Right ventricle myocardium inferior (tissue), 1 donor: Measurements from ENCODE around the gene PRRT4. TPM values are rescaled to one million over a fixed set of nuclear protein-coding genes. Genes with fewer than 3 reads are reported as not detected.
A peak's percentile ranks its signal among the peaks of the same experiment; 100 is the strongest.

Source experiments
- ATAC-seq: fragments of 200-7000 bp; cut with Tn5 transposase; one replicate; pipeline ENCODE4 v1.9.1; 2020; ENCODE audit warnings: mild to moderate bottlenecking, moderate library complexity
- DNase-seq: peaks from one replicate; pipeline ENCODE4 v3.0.0; 2021; ENCODE audit errors: missing footprints
- intact Hi-C: fragments of 100-400 bp; cut with DNase I; formaldehyde crosslinking; loops from one replicate; pipeline ENCODE4 v1.11.0; 2022
- long read RNA-seq: library from polyadenylated mRNA; unstranded; transcript quantifications from one replicate; pipeline ENCODE4 v2.0.0, GENCODE V29; 2021
- total RNA-seq: library from RNA; stranded (reverse); fragmentation: NEBNext Ultra II Directional; extraction: Animal tissue kit (Norgen Biotek cat#: 25700); gene quantifications from one replicate; pipeline ENCODE4 v1.2.1, GENCODE V29; 2021
- donor health status: DM: no; HTN: yes; CAD: no; lungs with severe emphysema.

PRRT4 gene
- total RNA-seq, result 2.7 TPM
- long read RNA-seq, partial matches to known transcripts, result 1 of 4 reads
- long read RNA-seq, other reads (novel, unspliced or antisense), result 3 of 4 reads

- peak; percentile 79 for DNase-seq
- ATAC-seq, result peak; percentile 73
- intact Hi-C loops, result no loop called here
Observed at GRCh38 chr7:128361411-128362379, at the start of gene PRRT4. PRRT4 (minus strand) TSS chr7:128361690.

GRCh38 chr7:128410451-128410753, 48.9 kb upstream of the PRRT4 start:
- intact Hi-C loops, result loop anchor here (1.0 kb wide), 1 partner anchor 44 kb away; no protein-coding TSS in a partner anchor
- DNase-seq (no peak), ATAC-seq (no peak)

GRCh38 chr7:128409596-128410450, 48.3 kb upstream of the PRRT4 start, which contains the start of gene IMPDH1:
IMPDH1 (minus strand) TSS chr7:128409982; CDS start chr7:128409901, 81 bp downstream.
- DNase-seq, result peak; percentile 95
- intact Hi-C loops, result loop anchor here (1.0 kb wide), 1 partner anchor 44 kb away; no protein-coding TSS in a partner anchor
- ATAC-seq, result peak; percentile 95

GRCh38 chr7:128408709-128409595, 47.5 kb upstream of the PRRT4 start:
- intact Hi-C loops, result no loop called here
- ATAC-seq, result no peak

GRCh38 chr7:128407751-128408708, 46.5 kb upstream of the PRRT4 start:
- ATAC-seq (no peak), DNase-seq (no peak)
- intact Hi-C loops, result no loop called here

More at GRCh38 chr7:128408709-128409595, 47.5 kb upstream of the PRRT4 start:
- DNase-seq, result no peak

- no peak for ATAC-seq
- no peak for DNase-seq
- intact Hi-C loops, result no loop called here
Observed at GRCh38 chr7:128407233-128407589, 45.7 kb upstream of the PRRT4 start.

GRCh38 chr7:128406314-128407232, 45.1 kb upstream of the PRRT4 start:
- DNase-seq (no peak), ATAC-seq (no peak)
- intact Hi-C loops, result no loop called here

GRCh38 chr7:128405471-128406313, 44.2 kb upstream of the PRRT4 start:
- DNase-seq (peak; percentile 77), ATAC-seq (no peak)
- intact Hi-C loops, result no loop called here

GRCh38 chr7:128404886-128405470, 43.5 kb upstream of the PRRT4 start:
- no peak for ATAC-seq
- intact Hi-C loops, result no loop called here
- no peak for DNase-seq

GRCh38 chr7:128404143-128404681, 42.7 kb upstream of the PRRT4 start:
- ATAC-seq, result no peak
- intact Hi-C loops, result no loop called here

GRCh38 chr7:128403676-128404075, 42.2 kb upstream of the PRRT4 start:
- intact Hi-C loops, result no loop called here
- no peak for ATAC-seq
- no peak for DNase-seq

More at GRCh38 chr7:128404143-128404681, 42.7 kb upstream of the PRRT4 start:
- DNase-seq, result no peak

GRCh38 chr7:128402356-128402755, 40.9 kb upstream of the PRRT4 start:
- ATAC-seq (no peak), DNase-seq (no peak)
- intact Hi-C loops, result no loop called here

GRCh38 chr7:128400566-128400965, 39.1 kb upstream of the PRRT4 start:
- DNase-seq, result no peak
- ATAC-seq, result no peak
- intact Hi-C loops, result no loop called here

GRCh38 chr7:128399991-128400390, 38.5 kb upstream of the PRRT4 start:
- ATAC-seq, result no peak
- intact Hi-C loops, result loop anchor here (2.0 kb wide), 1 partner anchor 61 kb away; no protein-coding TSS in a partner anchor
- peak; percentile 9 for DNase-seq

- ATAC-seq, result no peak
- intact Hi-C loops, result loop anchor here (1.0 to 2.0 kb wide), 2 partner anchors 27 to 62 kb away; no protein-coding TSS in a partner anchor
- DNase-seq, result no peak
Observed at GRCh38 chr7:128398841-128399135, 37.3 kb upstream of the PRRT4 start.
